Measurements from ENCODE around the gene USF1. TPM values are rescaled to one million over a fixed set of nuclear protein-coding genes. Genes with fewer than 3 reads are reported as not detected.

USF1 gene
- total and polyA plus RNA-seq, 9 of the 15 experiments (the other 6 are each of a cell fraction or from before 2014, with no cell fraction given) = 7.4 to 60.2 (median 54.2) TPM

DNA sequence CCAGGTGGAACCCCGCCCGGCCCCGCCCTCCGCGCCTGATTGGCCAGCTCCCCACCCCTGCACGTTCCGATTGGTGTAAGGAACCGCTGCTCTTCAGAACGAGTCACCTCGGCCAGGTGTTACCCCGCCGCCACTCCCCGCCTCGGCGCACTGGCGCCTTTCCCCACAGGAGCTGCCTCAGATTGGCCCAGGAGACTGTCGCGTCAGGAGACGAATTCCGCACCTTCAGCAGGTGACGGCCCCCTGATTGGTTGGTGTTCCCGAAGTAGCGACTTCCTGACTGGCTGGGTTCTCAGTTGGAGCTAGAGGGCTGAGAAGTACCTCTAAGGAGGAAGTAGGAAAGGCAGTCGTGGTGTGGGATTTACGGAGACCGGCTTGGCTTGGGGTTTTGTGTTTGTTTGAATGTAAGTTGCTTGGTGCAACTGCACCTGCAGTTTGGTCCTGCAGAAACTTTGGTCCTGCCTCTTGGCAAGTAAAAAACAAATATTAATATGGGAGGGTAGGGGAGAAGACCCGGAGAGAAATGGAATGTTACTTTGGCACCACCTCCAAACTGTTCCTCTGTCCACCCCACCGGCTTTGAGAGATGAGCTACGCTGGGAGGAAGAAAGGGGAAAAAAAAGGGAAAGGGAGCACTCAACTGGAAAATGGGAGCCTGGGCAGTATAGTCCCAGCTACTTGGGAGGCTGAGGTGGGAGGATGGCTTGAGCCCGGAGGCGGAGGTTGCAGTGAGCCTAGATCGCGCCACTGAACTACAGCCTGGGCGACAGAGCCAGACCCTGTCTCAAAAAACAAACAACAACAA is 24.4 kb downstream of the USF1 start (continued):
- no peak for TF ChIP-seq IFI16 (CRISPR knock-in tag; IDR thresholded peaks at IDR 0.05)
- no peak for TF ChIP-seq ADNP (tag; IDR thresholded peaks at IDR 0.05)
- TF ChIP-seq ZNF696 (CRISPR knock-in tag; conservative IDR thresholded peaks at IDR 0.05) = no peak
- no peak for TF ChIP-seq TSC22D4 (tag; IDR thresholded peaks at IDR 0.05)
- TF ChIP-seq CBX2 (IDR thresholded peaks at IDR 0.05; ENCODE audit: insufficient read depth, low read length, poor library complexity, severe bottlenecking) = no peak
- TF ChIP-seq HDGF (IDR thresholded peaks at IDR 0.05) = no peak
- TF ChIP-seq RBM25 (IDR thresholded peaks at IDR 0.05; ENCODE audit: low read depth, low read length, severe bottlenecking) = peak; percentile 87
- TF ChIP-seq TAL1 (IDR thresholded peaks at IDR 0.05) = no peak; the same call in 1 of the 2 replicates
- TF ChIP-seq, protein P1, sequence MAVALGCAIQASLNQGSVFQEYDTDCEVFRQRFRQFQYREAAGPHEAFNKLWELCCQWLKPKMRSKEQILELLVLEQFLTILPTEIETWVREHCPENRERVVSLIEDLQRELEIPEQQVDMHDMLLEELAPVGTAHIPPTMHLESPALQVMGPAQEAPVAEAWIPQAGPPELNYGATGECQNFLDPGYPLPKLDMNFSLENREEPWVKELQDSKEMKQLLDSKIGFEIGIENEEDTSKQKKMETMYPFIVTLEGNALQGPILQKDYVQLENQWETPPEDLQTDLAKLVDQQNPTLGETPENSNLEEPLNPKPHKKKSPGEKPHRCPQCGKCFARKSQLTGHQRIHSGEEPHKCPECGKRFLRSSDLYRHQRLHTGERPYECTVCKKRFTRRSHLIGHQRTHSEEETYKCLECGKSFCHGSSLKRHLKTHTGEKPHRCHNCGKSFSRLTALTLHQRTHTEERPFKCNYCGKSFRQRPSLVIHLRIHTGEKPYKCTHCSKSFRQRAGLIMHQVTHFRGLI (CRISPR knock-in tag; IDR thresholded peaks at IDR 0.05) = no peak
- no peak for TF ChIP-seq FOXK1 (CRISPR knock-in tag; IDR thresholded peaks at IDR 0.05; ENCODE audit: borderline replicate concordance)
- no peak for TF ChIP-seq ZBTB8A (IDR thresholded peaks at IDR 0.05; ENCODE audit: partially characterized antibody)
- no peak for TF ChIP-seq NR3C1 (CRISPR knock-in tag; IDR thresholded peaks at IDR 0.05)
- no peak for TF ChIP-seq STAT5A (IDR thresholded peaks at IDR 0.05; ENCODE audit: borderline replicate concordance, low read length)
- TF ChIP-seq ERF (CRISPR knock-in tag; IDR thresholded peaks at IDR 0.05) = no peak
- no peak for TF ChIP-seq HDAC6 (IDR thresholded peaks at IDR 0.05; ENCODE audit: low read depth, low read length)
- no peak for TF ChIP-seq TCF7L2 (IDR thresholded peaks at IDR 0.05; ENCODE audit: low read depth, low read length)
- 0 out of 2 replicates have a peak, but pooled peaks have one; percentile 53 for TF ChIP-seq EHMT2 (IDR thresholded peaks at IDR 0.05)
- TF ChIP-seq, protein P2, sequence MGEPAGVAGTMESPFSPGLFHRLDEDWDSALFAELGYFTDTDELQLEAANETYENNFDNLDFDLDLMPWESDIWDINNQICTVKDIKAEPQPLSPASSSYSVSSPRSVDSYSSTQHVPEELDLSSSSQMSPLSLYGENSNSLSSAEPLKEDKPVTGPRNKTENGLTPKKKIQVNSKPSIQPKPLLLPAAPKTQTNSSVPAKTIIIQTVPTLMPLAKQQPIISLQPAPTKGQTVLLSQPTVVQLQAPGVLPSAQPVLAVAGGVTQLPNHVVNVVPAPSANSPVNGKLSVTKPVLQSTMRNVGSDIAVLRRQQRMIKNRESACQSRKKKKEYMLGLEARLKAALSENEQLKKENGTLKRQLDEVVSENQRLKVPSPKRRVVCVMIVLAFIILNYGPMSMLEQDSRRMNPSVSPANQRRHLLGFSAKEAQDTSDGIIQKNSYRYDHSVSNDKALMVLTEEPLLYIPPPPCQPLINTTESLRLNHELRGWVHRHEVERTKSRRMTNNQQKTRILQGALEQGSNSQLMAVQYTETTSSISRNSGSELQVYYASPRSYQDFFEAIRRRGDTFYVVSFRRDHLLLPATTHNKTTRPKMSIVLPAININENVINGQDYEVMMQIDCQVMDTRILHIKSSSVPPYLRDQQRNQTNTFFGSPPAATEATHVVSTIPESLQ (CRISPR knock-in tag; IDR thresholded peaks at IDR 0.05) = no peak
- TF ChIP-seq PTBP1 (IDR thresholded peaks at IDR 0.05; ENCODE audit: low read depth, low read length) = no peak
- no peak for TF ChIP-seq ZNF561 (CRISPR knock-in tag; conservative IDR thresholded peaks at IDR 0.05)
- no peak for TF ChIP-seq ZNF274 (IDR thresholded peaks at IDR 0.05; ENCODE audit: borderline replicate concordance, low read depth, low read length)
- no peak for TF ChIP-seq SRF (CRISPR knock-in tag; IDR thresholded peaks at IDR 0.05)
- peak; percentile 66 to 77 for TF ChIP-seq NRF1 (conservative IDR thresholded peaks at IDR 0.05 in 1 of 2, IDR thresholded peaks at IDR 0.05 in 1 of 2)
- no peak for TF ChIP-seq RBM17 (IDR thresholded peaks at IDR 0.05; ENCODE audit: borderline replicate concordance, low read depth, low read length)
- no peak for TF ChIP-seq MCM3 (IDR thresholded peaks at IDR 0.05)
- TF ChIP-seq POLR2A (conservative IDR thresholded peaks at IDR 0.05) = peak; percentile 94
- no peak for TF ChIP-seq ZNF507 (tag; conservative IDR thresholded peaks at IDR 0.05)
- peak; percentile 77; the same call in 1 of the 2 replicates for TF ChIP-seq CBX1 (IDR thresholded peaks at IDR 0.05; ENCODE audit: low read depth)
- TF ChIP-seq CBFB (CRISPR knock-in tag; IDR thresholded peaks at IDR 0.05) = no peak
